HEK293 (cell line): Measurements from ENCODE around the gene PRR19.

Experiments used
- PATZ1 ChIP-seq: fragments of 450-650 bp; formaldehyde crosslinking; IDR thresholded peaks from 2 replicates; pipeline ENCODE4 v1.5.1; 2016; ENCODE audit warnings: missing biosample characterization, missing genetic modification characterization
- REST ChIP-seq: fragments of 450-650 bp; formaldehyde crosslinking; IDR thresholded peaks from 2 replicates; pipeline ENCODE4 v1.5.1; 2016; ENCODE audit warnings: missing biosample characterization, missing genetic modification characterization
- SETDB1 ChIP-seq: IDR thresholded peaks from one replicate; pipeline ENCODE4 v1.6.1; 2017; ENCODE audit warnings: mild to moderate bottlenecking, low read length, moderate library complexity, mixed read lengths; ENCODE audit not compliant: insufficient read length
- ZNF121 ChIP-seq: fragments of 450-650 bp; formaldehyde crosslinking; IDR thresholded peaks from 2 replicates; pipeline ENCODE4 v1.5.1; 2016; ENCODE audit warnings: missing biosample characterization, missing genetic modification characterization
- ZNF132 ChIP-seq: fragments of 450-650 bp; formaldehyde crosslinking; IDR thresholded peaks from 2 replicates; pipeline ENCODE4 v1.5.1; 2017; ENCODE audit warnings: missing biosample characterization, missing genetic modification characterization, borderline replicate concordance
- ZNF157 ChIP-seq: fragments of 450-650 bp; formaldehyde crosslinking; IDR thresholded peaks from 2 replicates; pipeline ENCODE4 v1.5.1; 2016; ENCODE audit warnings: missing biosample characterization, missing genetic modification characterization
- ZNF830 ChIP-seq: fragments of 450-650 bp; IDR thresholded peaks from 2 replicates; pipeline ENCODE4 v1.5.0; 2018; ENCODE audit warnings: missing biosample characterization, missing genetic modification characterization, low read depth, mild to moderate bottlenecking, moderate library complexity
- ZSCAN18 ChIP-seq: fragments of 450-650 bp; formaldehyde crosslinking; IDR thresholded peaks from 2 replicates; pipeline ENCODE4 v1.5.1; 2016; ENCODE audit warnings: missing biosample characterization, missing genetic modification characterization
- ZSCAN23 ChIP-seq: fragments of 450-650 bp; formaldehyde crosslinking; IDR thresholded peaks from 2 replicates; pipeline ENCODE4 v1.5.1; 2016; ENCODE audit warnings: missing biosample characterization, missing genetic modification characterization
- ZSCAN30 ChIP-seq: fragments of 450-650 bp; IDR thresholded peaks from 2 replicates; pipeline ENCODE4 v1.5.1; 2018; ENCODE audit warnings: missing biosample characterization, mild to moderate bottlenecking, missing genetic modification characterization, moderate library complexity
- TF ChIP-seq, protein P1 (sequence below): fragments of 450-650 bp; formaldehyde crosslinking; IDR thresholded peaks from 2 replicates; pipeline ENCODE4 v1.5.1; 2016; ENCODE audit warnings: missing biosample characterization, missing genetic modification characterization
- TF ChIP-seq, protein P2 (sequence below): fragments of 450-650 bp; formaldehyde crosslinking; IDR thresholded peaks from 2 replicates; pipeline ENCODE4 v1.5.1; 2016; ENCODE audit warnings: missing biosample characterization, missing genetic modification characterization
- TF ChIP-seq, protein P3 (sequence below): IDR thresholded peaks from 2 replicates; pipeline ENCODE4 v1.6.1; 2011; ENCODE audit warnings: mild to moderate bottlenecking, low read depth, low read length, borderline replicate concordance

DNA sequence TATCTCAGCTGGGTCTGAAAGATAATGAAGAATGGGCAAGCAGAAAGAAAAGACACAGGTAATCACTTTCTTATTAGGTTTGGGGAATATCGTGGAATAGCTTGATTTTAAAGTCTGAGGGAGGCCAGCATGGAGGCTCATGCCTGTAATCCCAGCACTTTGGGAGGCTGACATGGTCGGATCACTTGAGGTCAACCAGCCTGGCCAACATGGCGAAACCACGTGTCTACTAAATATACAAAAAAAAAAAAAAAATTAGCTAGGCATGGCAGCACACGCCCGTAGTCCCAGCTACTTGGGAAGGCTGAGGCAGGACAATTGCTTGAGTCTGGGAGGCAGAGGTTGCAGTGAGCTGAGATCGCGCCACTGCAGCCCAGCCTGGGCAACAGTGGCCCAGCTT, 1.9 kb downstream of the PRR19 start:
- TF ChIP-seq, protein P1, sequence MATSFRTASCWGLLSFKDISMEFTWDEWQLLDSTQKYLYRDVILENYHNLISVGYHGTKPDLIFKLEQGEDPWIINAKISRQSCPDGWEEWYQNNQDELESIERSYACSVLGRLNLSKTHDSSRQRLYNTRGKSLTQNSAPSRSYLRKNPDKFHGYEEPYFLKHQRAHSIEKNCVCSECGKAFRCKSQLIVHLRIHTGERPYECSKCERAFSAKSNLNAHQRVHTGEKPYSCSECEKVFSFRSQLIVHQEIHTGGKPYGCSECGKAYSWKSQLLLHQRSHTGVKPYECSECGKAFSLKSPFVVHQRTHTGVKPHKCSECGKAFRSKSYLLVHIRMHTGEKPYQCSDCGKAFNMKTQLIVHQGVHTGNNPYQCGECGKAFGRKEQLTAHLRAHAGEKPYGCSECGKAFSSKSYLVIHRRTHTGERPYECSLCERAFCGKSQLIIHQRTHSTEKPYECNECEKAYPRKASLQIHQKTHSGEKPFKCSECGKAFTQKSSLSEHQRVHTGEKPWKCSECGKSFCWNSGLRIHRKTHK = no peak
- TF ChIP-seq ZSCAN30 = no peak
- TF ChIP-seq, protein P2, sequence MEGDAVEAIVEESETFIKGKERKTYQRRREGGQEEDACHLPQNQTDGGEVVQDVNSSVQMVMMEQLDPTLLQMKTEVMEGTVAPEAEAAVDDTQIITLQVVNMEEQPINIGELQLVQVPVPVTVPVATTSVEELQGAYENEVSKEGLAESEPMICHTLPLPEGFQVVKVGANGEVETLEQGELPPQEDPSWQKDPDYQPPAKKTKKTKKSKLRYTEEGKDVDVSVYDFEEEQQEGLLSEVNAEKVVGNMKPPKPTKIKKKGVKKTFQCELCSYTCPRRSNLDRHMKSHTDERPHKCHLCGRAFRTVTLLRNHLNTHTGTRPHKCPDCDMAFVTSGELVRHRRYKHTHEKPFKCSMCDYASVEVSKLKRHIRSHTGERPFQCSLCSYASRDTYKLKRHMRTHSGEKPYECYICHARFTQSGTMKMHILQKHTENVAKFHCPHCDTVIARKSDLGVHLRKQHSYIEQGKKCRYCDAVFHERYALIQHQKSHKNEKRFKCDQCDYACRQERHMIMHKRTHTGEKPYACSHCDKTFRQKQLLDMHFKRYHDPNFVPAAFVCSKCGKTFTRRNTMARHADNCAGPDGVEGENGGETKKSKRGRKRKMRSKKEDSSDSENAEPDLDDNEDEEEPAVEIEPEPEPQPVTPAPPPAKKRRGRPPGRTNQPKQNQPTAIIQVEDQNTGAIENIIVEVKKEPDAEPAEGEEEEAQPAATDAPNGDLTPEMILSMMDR = no peak
- TF ChIP-seq ZSCAN18 (tag by site-specific recombination) = no peak
- no peak for TF ChIP-seq ZNF121
- no peak for TF ChIP-seq ZNF830 (tag by site-specific recombination)
- no peak for TF ChIP-seq ZSCAN23 (tag by site-specific recombination)
- TF ChIP-seq, protein P3, sequence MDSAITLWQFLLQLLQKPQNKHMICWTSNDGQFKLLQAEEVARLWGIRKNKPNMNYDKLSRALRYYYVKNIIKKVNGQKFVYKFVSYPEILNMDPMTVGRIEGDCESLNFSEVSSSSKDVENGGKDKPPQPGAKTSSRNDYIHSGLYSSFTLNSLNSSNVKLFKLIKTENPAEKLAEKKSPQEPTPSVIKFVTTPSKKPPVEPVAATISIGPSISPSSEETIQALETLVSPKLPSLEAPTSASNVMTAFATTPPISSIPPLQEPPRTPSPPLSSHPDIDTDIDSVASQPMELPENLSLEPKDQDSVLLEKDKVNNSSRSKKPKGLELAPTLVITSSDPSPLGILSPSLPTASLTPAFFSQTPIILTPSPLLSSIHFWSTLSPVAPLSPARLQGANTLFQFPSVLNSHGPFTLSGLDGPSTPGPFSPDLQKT = no peak
- TF ChIP-seq PATZ1 (tag by site-specific recombination) = no peak
- no peak for TF ChIP-seq REST (tag by site-specific recombination)
- TF ChIP-seq SETDB1 = no peak
- no peak for TF ChIP-seq ZNF132 (tag by site-specific recombination)
- no peak for TF ChIP-seq ZNF157
